ENCODE measurements around the gene RERE.

- TF ChIP-seq REST (IDR thresholded peaks at IDR 0.05; ENCODE audit: low read depth, low read length), result no peak
- TF ChIP-seq CTCF (IDR thresholded peaks at IDR 0.05), result no peak
- no peak for TF ChIP-seq RAD21 (IDR thresholded peaks at IDR 0.05; ENCODE audit: low read length)
These were observed 84.0 kb downstream of the RERE start for GRCh38 chr1:8733484-8733883.

Data from SK-N-SH (cell line).